Activated B cell treated with CpG ODN at 0.5 μM for 24 hours (primary cell): ENCODE measurements around the gene PCGF6. TPM values are rescaled to one million over a fixed set of nuclear protein-coding genes. Genes with fewer than 3 reads are reported as not detected.

ENCODE experiments used
- ATAC-seq: fragments of 200-7000 bp; cut with Tn5 transposase; one replicate; pipeline ENCODE4 v1.10.0; 2021; ENCODE audit warnings: low read depth, mild to moderate bottlenecking, moderate library complexity
- CTCF ChIA-PET: fragments of 350-600 bp; sonication (Branson Sonifier 250); formaldehyde crosslinking; loops from one replicate; lab custom pipeline; 2021; ENCODE audit warnings: antibody characterized with exemption; lab: Charles Lee
- POLR2A ChIA-PET: fragments of 350-600 bp; sonication (Branson Sonifier 250); formaldehyde crosslinking; loops from one replicate; lab custom pipeline; 2021; ENCODE audit warnings: antibody characterized with exemption; lab: Charles Lee
- DNase-seq: peaks from one replicate; pipeline ENCODE4 v3.0.0; 2022
- H3K27ac Mint-ChIP-seq: one replicate; pipeline ENCODE4 v1.8.0; 2020; ENCODE audit warnings: mixed read lengths
- H3K27me3 Mint-ChIP-seq: one replicate; pipeline ENCODE4 v1.8.0; 2021; ENCODE audit warnings: mixed read lengths
- H3K36me3 Mint-ChIP-seq: one replicate; pipeline ENCODE4 v1.8.0; 2021; ENCODE audit warnings: low read depth, mixed read lengths
- H3K4me1 Mint-ChIP-seq: one replicate; pipeline ENCODE4 v1.8.0; 2021; ENCODE audit warnings: mixed read lengths
- H3K4me3 Mint-ChIP-seq: one replicate; pipeline ENCODE4 v1.8.0; 2020; ENCODE audit warnings: mild to moderate bottlenecking, mixed read lengths
- H3K9me3 Mint-ChIP-seq: one replicate; pipeline ENCODE4 v1.8.0; 2020; ENCODE audit warnings: mixed read lengths
- CTCF ChIP-seq: fragments of 200-600 bp; IDR thresholded peaks from one replicate; pipeline ENCODE4 v1.8.0; 2022; ENCODE audit warnings: antibody characterized with exemption, mild to moderate bottlenecking
- intact Hi-C: fragments of 100-400 bp; cut with micrococcal nuclease; formaldehyde crosslinking; loops from one replicate; pipeline ENCODE4 v1.15.1; 2024
- total RNA-seq: library from RNA; stranded (reverse); gene quantifications from 2 replicates; pipeline ENCODE4 v1.2.3, GENCODE V29; 2022

PCGF6 gene
- total RNA-seq: 7.3 and 7.6 TPM in 2 replicates

DNA sequence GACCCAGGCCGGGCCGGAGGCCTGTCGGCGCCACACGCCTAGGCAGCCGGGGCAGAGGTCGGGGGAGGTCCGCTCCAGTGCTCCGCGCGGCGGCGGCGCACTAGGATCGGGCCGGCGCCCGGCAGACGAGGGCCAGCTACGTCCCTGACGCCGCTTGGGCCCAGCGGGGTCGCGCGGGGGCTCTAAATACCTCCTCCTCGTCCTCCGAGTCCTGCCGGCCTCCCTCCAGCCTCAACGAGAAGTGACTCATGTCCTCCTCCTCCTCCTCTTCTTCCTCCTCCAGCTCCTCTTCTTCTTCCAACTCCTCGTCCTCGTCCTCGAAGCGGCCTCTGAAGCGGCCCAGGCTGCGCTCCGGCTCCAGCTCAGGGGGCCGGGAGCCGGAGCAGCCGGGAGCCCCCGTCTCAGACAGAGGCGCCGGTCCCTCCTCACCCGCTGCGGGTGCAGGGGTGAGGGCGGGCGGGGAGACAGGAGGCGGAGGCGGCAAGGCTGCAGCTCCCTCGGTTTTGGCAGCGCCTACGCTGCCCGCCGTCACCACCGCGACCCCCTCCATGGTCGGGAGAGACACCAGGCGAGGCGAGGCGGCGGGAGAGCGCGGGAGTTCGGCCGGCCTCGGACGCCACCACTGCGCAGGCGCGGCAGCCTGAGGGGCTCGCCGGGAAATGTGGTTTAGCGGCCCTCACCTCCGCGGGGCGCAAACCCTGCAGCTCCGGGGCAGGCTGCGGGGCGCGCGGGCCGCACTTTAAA, at the start of gene PCGF6:
PCGF6 (minus strand) TSS at position 624 of the 744 bp plus-strand sequence; CDS start at position 550, 74 bp downstream.
- Mint-ChIP-seq H3K4me1 (peaks cover 10% of the 10 kb centered on the region), H3K9me3 (no peaks in the 10 kb centered on the region), H3K36me3 (peaks cover 18% of the 10 kb centered on the region), H3K4me3 (peak within 1 kb of the TSS; percentile 92), H3K27me3 (no peaks in the 10 kb centered on the region), H3K27ac (peak within 1 kb of the TSS; percentile 82)
- ATAC-seq (peak; percentile 86), DNase-seq (peak; percentile 78)
- no peak for TF ChIP-seq CTCF
- intact Hi-C loops: loop anchor here (1.0 to 5.0 kb wide), 3 partner anchors 18 to 498 kb away; partner anchors contain the start of genes ATP5MK, BORCS7 and PDCD11
- POLR2A ChIA-PET: interaction anchor here (0.6 to 2.5 kb wide), 4 partner anchors 17 to 433 kb away, joined by 3 to 26 read pairs (median 10); partner anchors contain the start of genes ATP5MK, CNNM2, PDCD11 and TAF5
- CTCF ChIA-PET: interaction anchor here (1.8 kb wide), 1 partner anchor 17 kb away, joined by 4 read pairs; no protein-coding TSS in a partner anchor

DNA sequence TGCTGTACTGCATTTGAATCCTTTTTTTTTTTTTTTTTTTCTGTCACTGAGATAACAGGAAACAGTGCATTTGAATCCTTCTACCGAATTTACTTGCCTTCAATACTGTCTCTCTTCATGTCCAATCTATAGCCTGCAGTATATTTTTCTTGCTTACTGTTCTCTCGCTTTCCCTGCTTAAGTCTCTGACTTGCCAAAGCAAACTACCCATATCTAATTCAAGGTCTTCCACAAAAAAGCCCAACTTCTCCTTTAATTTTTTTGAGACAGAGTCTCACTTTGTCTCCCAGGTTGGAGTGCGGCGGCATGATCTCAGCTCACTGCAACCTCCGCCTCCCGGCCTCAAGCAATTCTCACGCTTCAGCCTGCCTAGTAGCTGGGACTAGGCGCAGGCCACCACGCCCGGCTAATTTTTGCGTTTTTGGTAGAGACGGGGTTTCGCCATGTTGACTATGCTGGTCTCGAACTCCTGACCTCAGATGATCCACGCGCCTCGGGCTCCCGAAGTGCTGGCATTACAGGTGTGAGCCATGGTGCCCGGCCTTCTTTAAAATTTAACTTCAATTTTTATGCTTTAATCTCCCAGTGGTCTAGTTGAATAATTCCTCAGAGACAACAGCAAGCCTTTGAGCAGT, 46.4 kb upstream of the PCGF6 start:
- H3K4me1 Mint-ChIP-seq: peaks cover 47% of the 10 kb centered on the region
- H3K4me3 Mint-ChIP-seq: peak overlapping the region; percentile 98
- ATAC-seq: no peak
- H3K27ac Mint-ChIP-seq: peak overlapping the region; percentile 91
- intact Hi-C loops: no loop called here
- H3K36me3 Mint-ChIP-seq: peaks cover 68% of the 10 kb centered on the region
- H3K9me3 Mint-ChIP-seq: no peaks in the 10 kb centered on the region
- ChIA-PET CTCF (interaction anchor here (1.3 kb wide), 1 partner anchor 86 kb away, joined by 5 read pairs; no protein-coding TSS in a partner anchor), POLR2A (interaction anchor here (0.6 to 2.0 kb wide), 7 partner anchors 8 to 724 kb away, joined by 3 to 16 read pairs (median 3); partner anchors contain the start of genes SFR1 and TAF5)
- H3K27me3 Mint-ChIP-seq: no peaks in the 10 kb centered on the region
- TF ChIP-seq CTCF: no peak
- DNase-seq: no peak

DNA sequence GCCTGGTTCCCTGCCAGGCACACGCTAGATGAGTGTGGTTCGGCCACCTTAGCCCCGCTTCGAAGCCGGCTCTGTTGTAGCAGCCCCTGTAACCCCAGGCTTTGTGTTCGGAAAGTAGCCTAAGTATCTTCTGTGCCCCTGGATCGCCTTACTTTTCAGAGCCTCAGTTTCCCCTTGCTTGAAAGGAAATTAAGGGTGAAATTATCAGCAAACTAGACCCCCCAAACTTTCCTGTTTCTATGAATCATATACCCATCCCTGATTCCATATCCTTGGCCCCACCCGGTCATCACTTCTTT, 45.8 kb upstream of the PCGF6 start:
- DNase-seq (no peak), ATAC-seq (no peak)
- no peaks in the 10 kb centered on the region for H3K9me3 Mint-ChIP-seq
- CTCF ChIA-PET: interaction anchor here (1.3 kb wide), 1 partner anchor 87 kb away, joined by 5 read pairs; no protein-coding TSS in a partner anchor
- H3K27ac Mint-ChIP-seq: peak overlapping the region; percentile 91
- no peak for TF ChIP-seq CTCF
- H3K4me3 Mint-ChIP-seq: peak overlapping the region; percentile 98
- peaks cover 47% of the 10 kb centered on the region for H3K4me1 Mint-ChIP-seq
- intact Hi-C loops: loop anchor here (1.0 kb wide), 4 partner anchors 28 to 542 kb away; partner anchors contain the start of genes BORCS7, CNNM2 and PCGF6
- H3K27me3 Mint-ChIP-seq: no peaks in the 10 kb centered on the region
- POLR2A ChIA-PET: interaction anchor here (0.6 to 3.2 kb wide), 8 partner anchors 9 to 725 kb away, joined by 3 to 16 read pairs (median 6); partner anchors contain the start of genes PCGF6, SFR1 and TAF5
- H3K36me3 Mint-ChIP-seq: peaks cover 67% of the 10 kb centered on the region

GRCh38 chr10:103396067-103396788, 45.3 kb upstream of the PCGF6 start, which contains the start of the genes ATP5MK and PDCD11:
TSS of gene ATP5MK (minus strand) at chr10:103396475. CDS start at chr10:103392457, 4,018 bp downstream.
TSS of gene PDCD11 (plus strand) at chr10:103396626. CDS start at chr10:103398427, 1,801 bp downstream.
- Mint-ChIP-seq H3K36me3 (peaks cover 63% of the 10 kb centered on the region), H3K4me3 (peak within 1 kb of the TSS; percentile 98), H3K27me3 (no peaks in the 10 kb centered on the region), H3K27ac (peak within 1 kb of the TSS; percentile 91), H3K9me3 (no peaks in the 10 kb centered on the region), H3K4me1 (peaks cover 47% of the 10 kb centered on the region)
- ChIA-PET CTCF (interaction anchor here (1.3 kb wide), 1 partner anchor 87 kb away, joined by 5 read pairs; no protein-coding TSS in a partner anchor), POLR2A (interaction anchor here (0.5 to 3.2 kb wide), 12 partner anchors 9 to 1578 kb away, joined by 3 to 16 read pairs (median 3); partner anchors contain the start of genes OGA, PCGF6, SFR1 and TAF5)
- intact Hi-C loops: loop anchor here (1.0 kb wide), 4 partner anchors 28 to 542 kb away; partner anchors contain the start of genes BORCS7, CNNM2 and PCGF6
- DNase-seq (peak; percentile 88), ATAC-seq (peak; percentile 98)
- TF ChIP-seq CTCF: no peak
